ENCODE measurements around the gene IL6ST. TPM values are rescaled to one million over a fixed set of nuclear protein-coding genes. Genes with fewer than 3 reads are reported as not detected.
A peak's percentile ranks its signal among the peaks of the same experiment; 100 is the strongest.
"Not testable (repeated sequence)": the region's sequence is repeated elsewhere in the genome, so short reads cannot be mapped to it uniquely, and the experiment has no call there.

IL6ST gene
- total and polyA plus RNA-seq, 5 experiments from 2014 or later: 39.5 to 131 (median 64.7) TPM

GRCh38 chr5:56019306-56020272, 24.8 kb upstream of the IL6ST start:
- Mint-ChIP-seq H3K4me3 (peak overlapping the region; percentile 0 to 71 (median 14)), H3K9me3 (peaks cover 0 to 4% (median 0%) of the 10 kb centered on the region in 9 donors), H3K36me3 (no peaks in the 10 kb centered on the region), H3K4me1 (peaks cover 5 to 34% (median 22%) of the 10 kb centered on the region in 4 donors), H3K27ac (peak overlapping the region in 9 of 10 donors; percentile 0 to 79 (median 58)), H3K27me3 (no peaks in the 10 kb centered on the region)
- POLR2A ChIA-PET: interaction anchor here (1.0 to 1.8 kb wide), 3 partner anchors 25 to 42 kb away, joined by 3 to 12 read pairs (median 5); partner anchors contain the start of gene IL6ST
- peak; percentile 42 to 47 for ATAC-seq
- peak in 2 of 10 donors; percentile 27 to 35 for DNase-seq

GRCh38 chr5:56018832-56019231, 24.1 kb upstream of the IL6ST start:
- peak overlapping the region in 6 of 10 donors; percentile 2 to 53 (median 10) for H3K4me3 Mint-ChIP-seq
- H3K36me3 Mint-ChIP-seq: no peaks in the 10 kb centered on the region
- peaks cover 5 to 33% (median 21%) of the 10 kb centered on the region in 4 donors for H3K4me1 Mint-ChIP-seq
- no peaks in the 10 kb centered on the region for H3K27me3 Mint-ChIP-seq
- H3K27ac Mint-ChIP-seq: peak overlapping the region in 3 of 10 donors; percentile 8 to 79 (median 58)
- peaks cover 0 to 4% (median 0%) of the 10 kb centered on the region in 9 donors for H3K9me3 Mint-ChIP-seq
- ATAC-seq: no peak
- POLR2A ChIA-PET: interaction anchor here (0.6 to 1.3 kb wide), 2 partner anchors 8 to 24 kb away, joined by 3 to 5 read pairs; partner anchors contain the start of gene IL6ST
- DNase-seq: no peak

- ATAC-seq, H3K27me3 Mint-ChIP-seq, H3K4me3 Mint-ChIP-seq, POLR2A ChIA-PET, DNase-seq, H3K36me3 Mint-ChIP-seq, H3K9me3 Mint-ChIP-seq, H3K27ac Mint-ChIP-seq: not testable (repeated sequence)
- peaks cover 20 to 48% (median 33%) of the 10 kb centered on the region in 4 donors for H3K4me1 Mint-ChIP-seq
Measured at GRCh38 chr5:56014701-56015100, 19.9 kb upstream of the IL6ST start.

- H3K27me3 Mint-ChIP-seq, ATAC-seq, DNase-seq, H3K27ac Mint-ChIP-seq, H3K9me3 Mint-ChIP-seq, POLR2A ChIA-PET, H3K36me3 Mint-ChIP-seq: not testable (repeated sequence)
- Mint-ChIP-seq H3K4me1 (peaks cover 18 to 42% (median 25%) of the 10 kb centered on the region in 4 donors), H3K4me3 (peak overlapping the region in 1 of 10 donors; percentile 29)
Measured at GRCh38 chr5:56013939-56014338, 19.2 kb upstream of the IL6ST start.

GRCh38 chr5:56012281-56012963, 17.7 kb upstream of the IL6ST start:
- H3K27me3 Mint-ChIP-seq: no peaks in the 10 kb centered on the region
- peaks cover 18 to 38% (median 25%) of the 10 kb centered on the region in 4 donors for H3K4me1 Mint-ChIP-seq
- POLR2A ChIA-PET: interaction anchor here (0.7 to 3.2 kb wide), 12 partner anchors 9 to 85 kb away, joined by 3 to 33 read pairs (median 4); partner anchors contain the start of gene IL6ST
- ATAC-seq: peak; percentile 91 to 99
- peak overlapping the region; percentile 6 to 58 (median 51) for H3K4me3 Mint-ChIP-seq
- peak in 5 of 10 donors; percentile 28 to 73 (median 48) for DNase-seq
- peak overlapping the region; percentile 41 to 92 (median 77) for H3K27ac Mint-ChIP-seq
- H3K9me3 Mint-ChIP-seq: peaks cover 0 to 4% (median 0%) of the 10 kb centered on the region in 9 donors
- no peaks in the 10 kb centered on the region for H3K36me3 Mint-ChIP-seq

- POLR2A ChIA-PET: interaction anchor here (0.7 to 3.2 kb wide), 8 partner anchors 10 to 47 kb away, joined by 3 to 33 read pairs (median 6); partner anchors contain the start of gene IL6ST
- ATAC-seq (no peak), DNase-seq (no peak)
- H3K36me3 Mint-ChIP-seq: no peaks in the 10 kb centered on the region
- peak overlapping the region; percentile 41 to 92 (median 74) for H3K27ac Mint-ChIP-seq
- peaks cover 0 to 4% (median 0%) of the 10 kb centered on the region in 9 donors for H3K9me3 Mint-ChIP-seq
- H3K4me1 Mint-ChIP-seq: peaks cover 18 to 38% (median 25%) of the 10 kb centered on the region in 4 donors
- H3K27me3 Mint-ChIP-seq: no peaks in the 10 kb centered on the region
- H3K4me3 Mint-ChIP-seq: peak overlapping the region; percentile 1 to 58 (median 48)
Measured at GRCh38 chr5:56011835-56012234, 17.1 kb upstream of the IL6ST start.

- Mint-ChIP-seq H3K36me3 (no peaks in the 10 kb centered on the region), H3K27me3 (no peaks in the 10 kb centered on the region), H3K4me3 (no peak overlapping the region), H3K27ac (peak overlapping the region in 3 of 10 donors; percentile 11 to 76 (median 72)), H3K9me3 (no peaks in the 10 kb centered on the region), H3K4me1 (peaks cover 22 to 44% (median 36%) of the 10 kb centered on the region in 4 donors)
- no peak for ATAC-seq
- POLR2A ChIA-PET: interaction anchor here (0.9 to 3.2 kb wide), 2 partner anchors 16 to 115 kb away, joined by 3 to 33 read pairs; partner anchors contain the start of gene IL6ST
- DNase-seq: no peak
Measured at GRCh38 chr5:56010431-56010830, 15.7 kb upstream of the IL6ST start.

GRCh38 chr5:56006600-56006999, 11.8 kb upstream of the IL6ST start:
- POLR2A ChIA-PET: interaction anchor here (0.7 to 1.3 kb wide), 4 partner anchors 12 to 65 kb away, joined by 3 read pairs; partner anchors contain the start of gene IL6ST
- Mint-ChIP-seq H3K27ac (peak overlapping the region in 7 of 10 donors; percentile 4 to 75 (median 54)), H3K36me3 (peaks cover 0 to 7% (median 1%) of the 10 kb centered on the region in 3 donors), H3K4me3 (peak overlapping the region in 6 of 10 donors; percentile 2 to 55 (median 40)), H3K9me3 (peaks cover 0 to 11% (median 0%) of the 10 kb centered on the region in 9 donors), H3K27me3 (no peaks in the 10 kb centered on the region), H3K4me1 (peaks cover 15 to 36% (median 23%) of the 10 kb centered on the region in 4 donors)
- DNase-seq (no peak), ATAC-seq (no peak)

GRCh38 chr5:56006094-56006493, 11.3 kb upstream of the IL6ST start:
- H3K27ac Mint-ChIP-seq: peak overlapping the region; percentile 4 to 79 (median 52)
- peak overlapping the region in 8 of 10 donors; percentile 2 to 55 (median 40) for H3K4me3 Mint-ChIP-seq
- peaks cover 0 to 7% (median 1%) of the 10 kb centered on the region in 3 donors for H3K36me3 Mint-ChIP-seq
- H3K4me1 Mint-ChIP-seq: peaks cover 15 to 34% (median 21%) of the 10 kb centered on the region in 4 donors
- H3K9me3 Mint-ChIP-seq: peaks cover 0 to 11% (median 0%) of the 10 kb centered on the region in 9 donors
- H3K27me3 Mint-ChIP-seq: no peaks in the 10 kb centered on the region
- ATAC-seq: peak; percentile 54 to 63
- peak in 2 of 10 donors; percentile 21 to 26 for DNase-seq
- POLR2A ChIA-PET: interaction anchor here (0.7 to 1.3 kb wide), 2 partner anchors 17 to 20 kb away, joined by 3 read pairs; no protein-coding TSS in a partner anchor

- Mint-ChIP-seq H3K36me3 (peaks cover 0 to 7% (median 1%) of the 10 kb centered on the region in 3 donors), H3K27me3 (no peaks in the 10 kb centered on the region), H3K27ac (peak overlapping the region in 2 of 10 donors; percentile 27 to 45), H3K4me3 (no peak overlapping the region), H3K4me1 (peaks cover 15 to 30% (median 21%) of the 10 kb centered on the region in 4 donors), H3K9me3 (peaks cover 0 to 11% (median 0%) of the 10 kb centered on the region in 9 donors)
- ATAC-seq (no peak), DNase-seq (no peak)
- POLR2A ChIA-PET: no interaction called here
Measured at GRCh38 chr5:56004874-56005273, 10.1 kb upstream of the IL6ST start.

GRCh38 chr5:56003679-56004078, 8.9 kb upstream of the IL6ST start:
- peaks cover 0 to 7% (median 1%) of the 10 kb centered on the region in 3 donors for H3K36me3 Mint-ChIP-seq
- POLR2A ChIA-PET: interaction anchor here (1.3 kb wide), 1 partner anchor 9 kb away, joined by 4 read pairs; the partner anchor contains the start of gene IL6ST
- no peak overlapping the region for H3K4me3 Mint-ChIP-seq
- ATAC-seq (no peak), DNase-seq (no peak)
- H3K27ac Mint-ChIP-seq: peak overlapping the region in 1 of 10 donors; percentile 6
- H3K9me3 Mint-ChIP-seq: peaks cover 0 to 11% (median 0%) of the 10 kb centered on the region in 9 donors
- H3K4me1 Mint-ChIP-seq: peaks cover 15 to 27% (median 21%) of the 10 kb centered on the region in 4 donors
- H3K27me3 Mint-ChIP-seq: no peaks in the 10 kb centered on the region

Data from naive thymus-derived CD8-positive, alpha-beta T cell (primary cell).